Measurements from ENCODE around the gene NFIA.
"Not testable (repeated sequence)": the region's sequence is repeated elsewhere in the genome, so short reads cannot be mapped to it uniquely, and the experiment has no call there.

NFIA gene

GRCh38 chr1:61052395-61053225 is 29.8 kb upstream of the NFIA start:
- no peak for TF ChIP-seq JUND (IDR thresholded peaks at IDR 0.05; ENCODE audit: low read depth)
- in situ Hi-C loops (cut with HindIII; ENCODE audit: low pct_unique_long_range_greater_than_20kb, low sequenced_read_pairs): no loop called here
- DNase-seq (ENCODE audit: low read depth in 1 of 2, low spot score in 1 of 2): peak in 1 of 2 experiments; percentile 42

DNA sequence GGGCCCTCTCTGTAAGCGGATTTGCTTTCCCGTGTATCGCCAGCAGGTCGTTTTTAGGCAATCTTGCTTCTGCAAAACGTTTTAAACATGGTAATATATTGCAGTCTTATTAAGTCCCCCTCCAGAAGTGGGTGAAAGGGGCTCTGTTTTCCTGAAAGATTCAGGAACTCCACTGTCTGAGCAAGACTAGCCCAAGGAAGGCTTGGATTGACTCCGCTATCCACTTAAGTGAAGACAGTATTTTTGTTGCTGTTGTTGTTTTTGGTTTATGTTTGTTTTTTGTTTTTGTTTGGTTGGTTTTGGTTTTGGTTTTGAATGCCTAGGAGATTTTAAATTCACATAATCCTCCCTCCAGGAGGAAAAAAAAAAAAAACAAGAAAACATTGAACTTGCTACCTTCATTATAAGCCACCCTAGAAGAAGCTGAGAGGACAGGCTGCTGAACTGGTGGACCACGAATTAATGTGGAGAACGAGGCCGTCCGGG is 29.1 kb upstream of the NFIA start:
- TF ChIP-seq JUND (IDR thresholded peaks at IDR 0.05; ENCODE audit: low read depth): no peak
- DNase-seq (ENCODE audit: low read depth in 1 of 2, low spot score in 1 of 2): peak in 1 of 2 experiments; percentile 9
- in situ Hi-C loops (cut with HindIII; ENCODE audit: low pct_unique_long_range_greater_than_20kb, low sequenced_read_pairs): no loop called here

- in situ Hi-C loops (cut with HindIII; ENCODE audit: low pct_unique_long_range_greater_than_20kb, low sequenced_read_pairs): no loop called here
- no peak for TF ChIP-seq JUND (IDR thresholded peaks at IDR 0.05; ENCODE audit: low read depth)
- peak in 1 of 2 experiments; percentile 38 for DNase-seq (ENCODE audit: low read depth in 1 of 2, low spot score in 1 of 2)
These were observed 28.4 kb upstream of the NFIA start for GRCh38 chr1:61053712-61054600.

DNA sequence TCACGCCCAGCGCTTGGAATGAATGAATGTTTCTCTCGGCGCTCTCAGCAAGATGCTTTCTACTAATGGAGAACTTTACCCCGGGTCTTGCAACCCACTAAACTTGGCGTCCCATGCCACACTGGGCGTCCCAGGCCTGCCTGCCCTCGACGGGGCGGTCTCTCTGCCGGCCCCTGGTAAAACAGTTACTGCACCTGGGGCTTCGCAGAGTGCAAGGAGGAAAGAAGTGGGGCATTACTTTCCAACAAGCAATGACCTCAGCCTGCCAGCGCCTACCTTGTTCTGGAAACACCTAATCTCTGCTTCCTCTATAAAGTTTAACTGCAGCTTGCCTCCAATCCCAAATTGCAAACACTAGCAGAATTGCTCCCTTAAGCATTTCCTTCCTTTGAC is 27.8 kb upstream of the NFIA start:
- TF ChIP-seq JUND (IDR thresholded peaks at IDR 0.05; ENCODE audit: low read depth): no peak
- in situ Hi-C loops (cut with HindIII; ENCODE audit: low pct_unique_long_range_greater_than_20kb, low sequenced_read_pairs): no loop called here
- DNase-seq (ENCODE audit: low read depth in 1 of 2, low spot score in 1 of 2): peak in 1 of 2 experiments; percentile 17

DNA sequence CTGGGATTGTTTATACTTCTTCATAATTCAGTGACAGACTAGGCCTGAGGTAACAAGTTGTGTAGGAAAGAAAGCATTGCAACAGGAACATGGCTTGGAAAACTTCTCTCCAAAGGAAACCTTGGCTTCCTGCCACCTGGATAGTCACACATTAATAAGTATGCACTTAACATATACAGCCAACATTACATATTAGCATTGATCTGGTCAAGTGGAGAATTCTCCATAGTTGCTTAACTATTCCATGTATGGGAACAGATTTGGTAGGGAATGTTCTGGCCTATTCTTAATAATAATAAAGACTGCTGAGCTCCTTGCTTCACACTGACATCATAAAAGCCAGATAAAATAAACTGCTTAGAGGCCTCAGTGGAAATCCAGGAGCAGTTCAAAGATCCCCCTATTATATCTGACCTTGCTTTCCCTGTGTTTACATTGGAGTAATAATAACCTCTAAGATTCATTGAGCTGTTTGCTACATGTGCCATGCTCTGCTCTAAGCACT is 27.2 kb upstream of the NFIA start:
- no peak for TF ChIP-seq JUND (IDR thresholded peaks at IDR 0.05; ENCODE audit: low read depth)
- in situ Hi-C loops (cut with HindIII; ENCODE audit: low pct_unique_long_range_greater_than_20kb, low sequenced_read_pairs): no loop called here
- peak in 1 of 2 experiments; percentile 47 for DNase-seq (ENCODE audit: low read depth in 1 of 2, low spot score in 1 of 2)

DNA sequence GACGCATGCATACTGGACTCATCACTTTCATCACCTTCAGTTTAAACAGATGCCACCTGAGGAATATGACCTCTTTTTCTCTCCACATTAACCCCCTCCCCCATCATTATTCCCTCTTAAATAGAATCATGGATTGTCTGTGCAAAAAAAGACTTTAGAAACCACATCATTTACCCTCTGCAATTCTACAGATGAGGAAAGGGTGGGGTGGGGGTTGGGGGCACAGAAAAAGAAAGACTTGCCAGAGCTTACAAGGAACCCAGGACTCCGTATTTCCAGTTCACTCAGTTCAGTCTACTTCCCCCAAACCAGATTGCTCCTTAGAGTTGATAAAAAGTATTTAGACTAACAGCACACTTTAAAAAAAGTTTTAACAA is 26.2 kb upstream of the NFIA start:
- in situ Hi-C loops (cut with HindIII; ENCODE audit: low pct_unique_long_range_greater_than_20kb, low sequenced_read_pairs): no loop called here
- DNase-seq (ENCODE audit: low read depth in 1 of 2, low spot score in 1 of 2): no peak
- no peak for TF ChIP-seq JUND (IDR thresholded peaks at IDR 0.05; ENCODE audit: low read depth)

- no peak for TF ChIP-seq JUND (IDR thresholded peaks at IDR 0.05; ENCODE audit: low read depth)
- in situ Hi-C loops (cut with HindIII; ENCODE audit: low pct_unique_long_range_greater_than_20kb, low sequenced_read_pairs): no loop called here
- DNase-seq (ENCODE audit: low read depth in 1 of 2, low spot score in 1 of 2): peak in 1 of 2 experiments; percentile 82
These were observed 25.6 kb upstream of the NFIA start for GRCh38 chr1:61056573-61057439.

GRCh38 chr1:61058483-61059245 is 23.7 kb upstream of the NFIA start:
- in situ Hi-C loops (cut with HindIII; ENCODE audit: low pct_unique_long_range_greater_than_20kb, low sequenced_read_pairs): no loop called here
- no peak for DNase-seq (ENCODE audit: low read depth in 1 of 2, low spot score in 1 of 2)
- TF ChIP-seq JUND (IDR thresholded peaks at IDR 0.05; ENCODE audit: low read depth): no peak

DNA sequence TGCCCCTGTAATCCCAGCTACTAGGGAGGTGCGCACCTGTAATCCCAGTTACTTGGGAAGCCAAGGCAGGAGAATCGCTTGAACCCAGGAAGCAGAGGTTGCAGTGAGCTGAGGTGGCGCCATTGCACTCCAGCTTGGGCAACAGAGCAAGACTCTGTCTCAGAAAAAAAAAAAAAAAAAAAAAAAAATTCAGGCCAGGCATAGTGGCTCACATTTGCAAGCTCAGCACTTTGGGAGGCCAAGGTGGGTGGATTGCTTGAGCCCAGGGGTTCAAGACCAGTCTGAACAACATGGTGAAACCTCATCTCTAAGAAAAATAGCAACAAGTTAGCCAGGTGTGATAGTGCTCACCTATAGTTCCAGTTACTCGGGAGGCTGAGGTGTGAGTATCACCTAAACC is 20.8 kb upstream of the NFIA start:
- DNase-seq (ENCODE audit: low read depth in 1 of 2, low spot score in 1 of 2); in situ Hi-C loops (cut with HindIII; ENCODE audit: low pct_unique_long_range_greater_than_20kb, low sequenced_read_pairs): not testable (repeated sequence)

DNA sequence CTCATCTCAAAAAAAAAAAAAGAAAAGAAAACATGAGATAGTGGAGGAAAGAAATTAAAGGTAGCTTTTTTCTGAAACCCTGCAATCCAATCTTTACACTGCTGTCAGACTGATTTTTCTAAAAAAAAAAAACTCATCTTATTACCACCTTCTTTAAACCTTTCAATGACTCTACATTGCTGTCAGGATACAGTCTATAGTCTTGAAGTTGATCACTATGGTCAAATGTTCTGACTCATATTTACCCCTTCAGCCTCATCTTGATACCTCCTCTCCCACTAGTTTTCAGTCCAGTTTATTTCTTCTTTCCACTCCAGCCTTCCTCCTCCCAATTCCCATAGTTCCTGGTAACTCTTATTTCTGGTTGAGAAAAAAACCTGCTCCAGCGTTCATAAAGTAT is 17.7 kb upstream of the NFIA start:
- in situ Hi-C loops (cut with HindIII; ENCODE audit: low pct_unique_long_range_greater_than_20kb, low sequenced_read_pairs): no loop called here
- no peak for DNase-seq (ENCODE audit: low read depth in 1 of 2, low spot score in 1 of 2)
- TF ChIP-seq JUND (IDR thresholded peaks at IDR 0.05; ENCODE audit: low read depth): no peak

GRCh38 chr1:61067446-61068019 is 14.8 kb upstream of the NFIA start:
- DNase-seq (ENCODE audit: low read depth in 1 of 2, low spot score in 1 of 2): no peak
- TF ChIP-seq JUND (IDR thresholded peaks at IDR 0.05; ENCODE audit: low read depth): no peak
- in situ Hi-C loops (cut with HindIII; ENCODE audit: low pct_unique_long_range_greater_than_20kb, low sequenced_read_pairs): no loop called here

All from T47D (cell line).